ENCODE data around the gene ABCC4. TPM values are rescaled to one million over a fixed set of nuclear protein-coding genes. Genes with fewer than 3 reads are reported as not detected.

The ABCC4 gene
- total and polyA plus RNA-seq, 2 donors from 2014 or later: 11.3 to 52.4 TPM

- Histone ChIP-seq H3K27ac (ENCODE audit: low read depth in 2 of 2, low read length in 2 of 2) (no peak overlapping the region), H3K36me3 (ENCODE audit: control insufficient read depth in 2 of 3, insufficient read depth in 3 of 3, low read length in 3 of 3) (no peaks in the 10 kb centered on the region), H3K27me3 (ENCODE audit: control insufficient read depth, insufficient read depth, low read length) (no peaks in the 10 kb centered on the region), H3K9ac (ENCODE audit: low read length in 3 of 3) (no peak overlapping the region), H3K4me3 (ENCODE audit: low read length in 3 of 3) (no peak overlapping the region), H3K9me3 (ENCODE audit: control insufficient read depth in 2 of 3, insufficient read depth in 1 of 3, low read length in 3 of 3) (no peaks in the 10 kb centered on the region), H3K4me1 (ENCODE audit: control insufficient read depth in 2 of 3, insufficient read depth in 2 of 3, low read depth in 1 of 3, low read length in 3 of 3) (peaks cover 0 to 4% (median 0%) of the 10 kb centered on the region in 3 donors)
- no peak for DNase-seq
- FAIRE-seq: no peak
- no peak for TF ChIP-seq CTCF (IDR thresholded peaks at IDR 0.05; ENCODE audit: borderline replicate concordance, extremely low read depth, insufficient read depth)
- intact Hi-C loops (cut with DNase I): no loop called here
Measured at GRCh38 chr13:95005300-95005699, 296.0 kb downstream of the ABCC4 start.

GRCh38 chr13:95003019-95003813, 298.0 kb downstream of the ABCC4 start:
- Histone ChIP-seq H3K27me3 (ENCODE audit: control insufficient read depth, insufficient read depth, low read length) (no peaks in the 10 kb centered on the region), H3K9ac (ENCODE audit: low read length in 3 of 3) (no peak overlapping the region), H3K9me3 (ENCODE audit: control insufficient read depth in 2 of 3, insufficient read depth in 1 of 3, low read length in 3 of 3) (no peaks in the 10 kb centered on the region), H3K36me3 (ENCODE audit: control insufficient read depth in 2 of 3, insufficient read depth in 3 of 3, low read length in 3 of 3) (no peaks in the 10 kb centered on the region), H3K27ac (ENCODE audit: low read depth in 2 of 2, low read length in 2 of 2) (no peak overlapping the region), H3K4me1 (ENCODE audit: control insufficient read depth in 2 of 3, insufficient read depth in 2 of 3, low read depth in 1 of 3, low read length in 3 of 3) (peaks cover 0 to 4% (median 0%) of the 10 kb centered on the region in 3 donors), H3K4me3 (ENCODE audit: low read length in 3 of 3) (no peak overlapping the region)
- peak in 3 of 5 donors; percentile 24 to 50 (median 46) for DNase-seq
- intact Hi-C loops (cut with DNase I): no loop called here
- no peak for FAIRE-seq
- no peak for TF ChIP-seq CTCF (IDR thresholded peaks at IDR 0.05; ENCODE audit: borderline replicate concordance, extremely low read depth, insufficient read depth)

- TF ChIP-seq CTCF (IDR thresholded peaks at IDR 0.05; ENCODE audit: borderline replicate concordance, extremely low read depth, insufficient read depth): no peak
- no peaks in the 10 kb centered on the region for H3K27me3 ChIP-seq (ENCODE audit: control insufficient read depth, insufficient read depth, low read length)
- no peak overlapping the region for H3K4me3 ChIP-seq (ENCODE audit: low read length in 3 of 3)
- H3K9ac ChIP-seq (ENCODE audit: low read length in 3 of 3): no peak overlapping the region
- DNase-seq: no peak
- peaks cover 0 to 4% (median 0%) of the 10 kb centered on the region in 3 donors for H3K4me1 ChIP-seq (ENCODE audit: control insufficient read depth in 2 of 3, insufficient read depth in 2 of 3, low read depth in 1 of 3, low read length in 3 of 3)
- no peak overlapping the region for H3K27ac ChIP-seq (ENCODE audit: low read depth in 2 of 2, low read length in 2 of 2)
- no peak for FAIRE-seq
- H3K9me3 ChIP-seq (ENCODE audit: control insufficient read depth in 2 of 3, insufficient read depth in 1 of 3, low read length in 3 of 3): no peaks in the 10 kb centered on the region
- intact Hi-C loops (cut with DNase I): no loop called here
- no peaks in the 10 kb centered on the region for H3K36me3 ChIP-seq (ENCODE audit: control insufficient read depth in 2 of 3, insufficient read depth in 3 of 3, low read length in 3 of 3)
Measured at GRCh38 chr13:95002126-95002525, 299.1 kb downstream of the ABCC4 start.

All from kidney (tissue), 14 donors.